ENCODE measurements around the gene KANK2. TPM values are rescaled to one million over a fixed set of nuclear protein-coding genes. Genes with fewer than 3 reads are reported as not detected.

KANK2 gene
- total and polyA plus RNA-seq, 2 of the 8 experiments (the other 6 are each of a cell fraction or from before 2014, with no cell fraction given): 25.2 to 42.3 TPM

GRCh38 chr19:11197291-11198174 lies at the start of gene KANK2 (continued):
- TF ChIP-seq KDM4A (IDR thresholded peaks at IDR 0.05; ENCODE audit: low read depth, low read length, severe bottlenecking) (peak; percentile 71), E2F6 (IDR thresholded peaks at IDR 0.05) (no peak; the same call in 1 of the 2 replicates), KDM1A (IDR thresholded peaks at IDR 0.05; ENCODE audit: borderline replicate concordance, low read length) (peak; percentile 98), TEAD4 (IDR thresholded peaks at IDR 0.05; ENCODE audit: low read depth, low read length) (no peak; the same call in 1 of the 2 replicates), PHF8 (conservative IDR thresholded peaks at IDR 0.05; ENCODE audit: low read depth, low read length) (peak; percentile 31; the same call in 1 of the 2 replicates), GABPA (IDR thresholded peaks at IDR 0.05; ENCODE audit: borderline replicate concordance, insufficient read depth, low read length) (peak; percentile 21; the same call in 1 of the 2 replicates), CTBP2 (IDR thresholded peaks at IDR 0.05; ENCODE audit: borderline replicate concordance, insufficient read depth, insufficient read length, low read length) (no peak), HDAC2 (IDR thresholded peaks at IDR 0.05; ENCODE audit: borderline replicate concordance in 1 of 2, low read depth in 2 of 2, low read length in 2 of 2) (peak; percentile 23 to 90; a peak in 1 of 4 replicates), POLR2AphosphoS5 (IDR thresholded peaks at IDR 0.05; ENCODE audit: low read depth, low read length) (peak; percentile 34; the same call in 1 of the 2 replicates), SIN3A (conservative IDR thresholded peaks at IDR 0.05 in 1 of 2, IDR thresholded peaks at IDR 0.05 in 1 of 2; ENCODE audit: low read depth in 1 of 2, low read length in 2 of 2) (peak in 1 of 2 experiments; percentile 9; a peak in 1 of 4 replicates), RNF2 (IDR thresholded peaks at IDR 0.05; ENCODE audit: borderline replicate concordance, low read depth, low read length, missing control alignments, poor library complexity, severe bottlenecking) (no peak), CTCF (IDR thresholded peaks at IDR 0.05; ENCODE audit: control extremely low read depth in 1 of 3, insufficient read depth in 1 of 3, low read depth in 1 of 3, low read length in 3 of 3) (peak in 1 of 3 experiments; percentile 13; a peak in 2 of 4 replicates), CBX8 (IDR thresholded peaks at IDR 0.05; ENCODE audit: borderline replicate concordance, low read depth, low read length) (no peak), ATF2 (IDR thresholded peaks at IDR 0.05; ENCODE audit: low read length) (no peak), SP4 (IDR thresholded peaks at IDR 0.05; ENCODE audit: low read length) (no peak; the same call in 1 of the 2 replicates)

Measured in H1 (cell line).